ENCODE results near the gene PNKD.
A peak's percentile ranks its signal among the peaks of the same experiment; 100 is the strongest.

Gene PNKD

GRCh38 chr2:218371983-218372350 is 101.6 kb downstream of the PNKD start:
- TF ChIP-seq, protein P1, sequence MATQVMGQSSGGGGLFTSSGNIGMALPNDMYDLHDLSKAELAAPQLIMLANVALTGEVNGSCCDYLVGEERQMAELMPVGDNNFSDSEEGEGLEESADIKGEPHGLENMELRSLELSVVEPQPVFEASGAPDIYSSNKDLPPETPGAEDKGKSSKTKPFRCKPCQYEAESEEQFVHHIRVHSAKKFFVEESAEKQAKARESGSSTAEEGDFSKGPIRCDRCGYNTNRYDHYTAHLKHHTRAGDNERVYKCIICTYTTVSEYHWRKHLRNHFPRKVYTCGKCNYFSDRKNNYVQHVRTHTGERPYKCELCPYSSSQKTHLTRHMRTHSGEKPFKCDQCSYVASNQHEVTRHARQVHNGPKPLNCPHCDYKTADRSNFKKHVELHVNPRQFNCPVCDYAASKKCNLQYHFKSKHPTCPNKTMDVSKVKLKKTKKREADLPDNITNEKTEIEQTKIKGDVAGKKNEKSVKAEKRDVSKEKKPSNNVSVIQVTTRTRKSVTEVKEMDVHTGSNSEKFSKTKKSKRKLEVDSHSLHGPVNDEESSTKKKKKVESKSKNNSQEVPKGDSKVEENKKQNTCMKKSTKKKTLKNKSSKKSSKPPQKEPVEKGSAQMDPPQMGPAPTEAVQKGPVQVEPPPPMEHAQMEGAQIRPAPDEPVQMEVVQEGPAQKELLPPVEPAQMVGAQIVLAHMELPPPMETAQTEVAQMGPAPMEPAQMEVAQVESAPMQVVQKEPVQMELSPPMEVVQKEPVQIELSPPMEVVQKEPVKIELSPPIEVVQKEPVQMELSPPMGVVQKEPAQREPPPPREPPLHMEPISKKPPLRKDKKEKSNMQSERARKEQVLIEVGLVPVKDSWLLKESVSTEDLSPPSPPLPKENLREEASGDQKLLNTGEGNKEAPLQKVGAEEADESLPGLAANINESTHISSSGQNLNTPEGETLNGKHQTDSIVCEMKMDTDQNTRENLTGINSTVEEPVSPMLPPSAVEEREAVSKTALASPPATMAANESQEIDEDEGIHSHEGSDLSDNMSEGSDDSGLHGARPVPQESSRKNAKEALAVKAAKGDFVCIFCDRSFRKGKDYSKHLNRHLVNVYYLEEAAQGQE (IDR thresholded peaks at IDR 0.05; ENCODE audit: low read depth), result no peak
- TF ChIP-seq CREB1 (IDR thresholded peaks at IDR 0.05; ENCODE audit: low read depth), result no peak
- no peak for TF ChIP-seq YY1 (IDR thresholded peaks at IDR 0.05; ENCODE audit: low read depth)
- TF ChIP-seq TAF1 (IDR thresholded peaks at IDR 0.05; ENCODE audit: low read depth), result no peak

GRCh38 chr2:218374795-218375194 is 104.5 kb downstream of the PNKD start:
- no peak for TF ChIP-seq TAF1 (IDR thresholded peaks at IDR 0.05; ENCODE audit: low read depth)
- no peak for TF ChIP-seq TCF12 (IDR thresholded peaks at IDR 0.05; ENCODE audit: low read depth)
- TF ChIP-seq EGR1 (IDR thresholded peaks at IDR 0.05), result no peak
- peak; percentile 31; the same call in 1 of the 2 replicates for TF ChIP-seq CEBPB (IDR thresholded peaks at IDR 0.05)
- TF ChIP-seq, protein P1 (IDR thresholded peaks at IDR 0.05; ENCODE audit: low read depth), result no peak

- TF ChIP-seq, protein P2, sequence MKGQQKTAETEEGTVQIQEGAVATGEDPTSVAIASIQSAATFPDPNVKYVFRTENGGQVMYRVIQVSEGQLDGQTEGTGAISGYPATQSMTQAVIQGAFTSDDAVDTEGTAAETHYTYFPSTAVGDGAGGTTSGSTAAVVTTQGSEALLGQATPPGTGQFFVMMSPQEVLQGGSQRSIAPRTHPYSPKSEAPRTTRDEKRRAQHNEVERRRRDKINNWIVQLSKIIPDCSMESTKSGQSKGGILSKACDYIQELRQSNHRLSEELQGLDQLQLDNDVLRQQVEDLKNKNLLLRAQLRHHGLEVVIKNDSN (IDR thresholded peaks at IDR 0.05), result no peak
- TF ChIP-seq TAF1 (IDR thresholded peaks at IDR 0.05; ENCODE audit: low read depth) (no peak), RAD21 (IDR thresholded peaks at IDR 0.05; ENCODE audit: low read depth) (no peak), TEAD4 (IDR thresholded peaks at IDR 0.05) (no peak), FOXM1 (IDR thresholded peaks at IDR 0.05; ENCODE audit: borderline replicate concordance, low read depth) (no peak), EP300 (IDR thresholded peaks at IDR 0.05; ENCODE audit: borderline replicate concordance) (no peak), YY1 (IDR thresholded peaks at IDR 0.05; ENCODE audit: low read depth) (no peak), EGR1 (IDR thresholded peaks at IDR 0.05) (no peak), ZBTB7A (IDR thresholded peaks at IDR 0.05; ENCODE audit: low read depth) (no peak), TCF12 (IDR thresholded peaks at IDR 0.05; ENCODE audit: low read depth) (no peak), NFIC (IDR thresholded peaks at IDR 0.05) (no peak), MAX (IDR thresholded peaks at IDR 0.05) (no peak), CREB1 (IDR thresholded peaks at IDR 0.05; ENCODE audit: low read depth) (no peak), CEBPB (IDR thresholded peaks at IDR 0.05) (no peak)
- TF ChIP-seq, protein P1 (IDR thresholded peaks at IDR 0.05; ENCODE audit: low read depth), result no peak
These were observed 104.9 kb downstream of the PNKD start for GRCh38 chr2:218375212-218375611.

DNA sequence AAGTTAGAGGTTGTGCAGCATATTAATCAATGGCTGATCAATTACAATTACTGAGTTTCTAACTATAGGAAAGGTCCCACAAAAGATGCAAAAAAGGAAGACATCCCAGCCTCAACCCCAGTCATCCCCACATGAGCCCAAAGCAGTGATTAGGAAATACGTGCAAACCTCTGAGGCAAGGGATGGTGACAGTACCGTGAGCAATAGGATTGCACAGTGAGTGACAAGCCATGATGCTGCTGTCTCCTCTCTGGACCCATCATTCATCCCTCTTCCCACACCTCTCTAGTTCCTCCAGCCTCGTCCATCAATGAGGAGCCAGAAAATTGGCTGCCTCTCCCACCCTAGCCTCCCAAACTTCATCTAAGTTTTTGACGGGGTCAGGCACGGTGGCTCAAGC is 107.7 kb downstream of the PNKD start:
- no peak for TF ChIP-seq EGR1 (IDR thresholded peaks at IDR 0.05)
- no peak for TF ChIP-seq EP300 (IDR thresholded peaks at IDR 0.05; ENCODE audit: borderline replicate concordance)
- TF ChIP-seq TAF1 (IDR thresholded peaks at IDR 0.05; ENCODE audit: low read depth), result no peak
- no peak for TF ChIP-seq ZBTB7A (IDR thresholded peaks at IDR 0.05; ENCODE audit: low read depth)
- TF ChIP-seq RAD21 (IDR thresholded peaks at IDR 0.05; ENCODE audit: low read depth), result no peak
- TF ChIP-seq, protein P1 (IDR thresholded peaks at IDR 0.05; ENCODE audit: low read depth), result no peak
- no peak for TF ChIP-seq FOXM1 (IDR thresholded peaks at IDR 0.05; ENCODE audit: borderline replicate concordance, low read depth)
- no peak for TF ChIP-seq CEBPB (IDR thresholded peaks at IDR 0.05)
